HS-27A (cell line): ENCODE results near the gene RNF130.
"Not testable (repeated sequence)": the region's sequence is repeated elsewhere in the genome, so short reads cannot be mapped to it uniquely, and the experiment has no call there.

Source experiments
- DNase-seq: peaks from one replicate; pipeline ENCODE4 v3.0.0-alpha.2; 2012; ENCODE audit warnings: low read depth, missing footprints

RNF130 gene

DNA sequence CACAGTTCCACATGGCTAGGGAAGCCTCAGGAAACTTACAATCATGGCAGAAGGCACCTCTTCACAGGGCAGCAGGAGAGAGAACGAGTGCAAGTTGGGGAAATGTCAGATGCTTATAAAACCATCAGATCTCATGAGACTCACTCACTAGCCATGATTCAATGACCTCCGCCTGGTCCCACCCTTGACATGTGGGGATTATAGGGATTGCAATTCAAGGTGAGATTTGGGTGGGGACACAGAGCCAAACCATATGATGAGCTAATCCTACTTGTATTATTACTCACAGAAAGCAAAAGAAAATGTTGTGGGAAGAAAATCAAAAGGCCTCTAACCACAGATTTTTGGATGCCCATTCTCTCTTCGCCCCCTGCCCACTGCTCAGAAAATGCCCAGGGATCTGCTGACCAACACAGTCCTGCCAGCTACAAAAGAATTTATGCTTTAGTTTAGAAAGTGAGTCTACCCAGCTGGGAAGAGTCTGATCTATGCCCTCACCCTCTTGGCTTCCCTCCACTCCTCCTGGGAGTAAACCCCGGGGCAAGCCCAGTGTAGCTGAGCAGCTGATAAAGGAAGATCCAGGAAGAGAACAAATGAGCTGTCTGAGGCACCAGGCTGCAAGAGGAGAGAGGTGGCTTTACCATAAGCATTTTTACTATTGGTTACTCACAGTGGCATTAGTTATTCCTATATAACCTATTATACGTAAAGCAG is 53.1 kb downstream of the RNF130 start:
- DNase-seq: no peak

DNA sequence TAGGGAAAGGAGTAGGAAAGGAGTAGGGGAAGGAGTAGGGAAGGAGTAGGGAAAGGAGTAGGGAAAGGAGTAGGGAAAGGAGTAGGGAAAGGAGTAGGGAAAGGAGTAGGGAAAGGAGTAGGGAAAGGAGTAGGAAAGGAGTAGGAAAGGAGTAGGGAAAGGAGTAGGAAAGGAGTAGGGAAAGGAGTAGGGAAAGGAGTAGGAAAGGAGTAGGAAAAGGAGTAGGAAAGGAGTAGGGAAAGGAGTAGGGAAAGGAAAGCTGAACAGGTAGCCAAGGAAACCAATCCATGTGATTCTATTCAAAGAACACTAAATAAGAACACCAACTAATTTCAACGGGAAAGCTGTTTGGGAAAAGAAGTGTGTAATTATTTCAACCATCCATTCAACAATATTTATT is 56.0 kb downstream of the RNF130 start:
- DNase-seq: not testable (repeated sequence)

DNA sequence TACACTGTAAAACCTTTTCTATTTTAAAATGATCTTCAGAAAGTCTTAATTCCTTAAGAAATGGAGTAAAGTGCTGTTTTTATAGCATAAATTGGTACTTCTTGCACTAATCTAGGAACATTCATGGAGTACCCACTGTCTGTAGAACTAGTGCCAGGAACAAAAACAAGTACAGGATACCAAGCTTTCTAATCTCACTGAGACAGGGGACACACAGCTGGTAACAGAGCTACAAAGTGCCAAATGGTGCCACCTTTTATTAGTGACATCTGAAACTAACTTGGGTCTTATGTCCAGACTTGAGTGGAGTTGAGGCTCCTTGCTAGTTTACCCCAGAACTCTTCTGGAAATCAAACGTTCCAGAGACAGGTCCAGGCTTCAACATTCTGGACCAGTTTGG is 57.9 kb downstream of the RNF130 start:
- no peak for DNase-seq

DNA sequence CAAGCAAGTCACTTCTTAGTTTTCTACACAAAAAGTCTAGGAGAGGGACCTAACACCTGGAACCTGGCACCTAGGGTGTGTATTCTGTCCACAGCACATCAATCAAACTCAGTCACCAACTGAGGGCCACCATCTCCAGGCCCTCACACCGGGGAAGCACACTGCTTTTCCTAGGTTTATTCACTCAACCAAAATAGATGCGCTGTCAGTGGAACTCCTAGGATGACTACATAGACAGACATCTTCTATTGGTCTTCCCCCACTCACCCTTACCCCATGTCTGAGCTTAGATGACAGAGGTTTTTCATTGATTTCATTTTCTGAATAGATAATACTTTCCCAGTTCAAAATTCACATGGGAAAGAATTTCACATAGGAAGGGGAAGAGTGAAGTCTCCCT is 59.2 kb downstream of the RNF130 start:
- no peak for DNase-seq

DNA sequence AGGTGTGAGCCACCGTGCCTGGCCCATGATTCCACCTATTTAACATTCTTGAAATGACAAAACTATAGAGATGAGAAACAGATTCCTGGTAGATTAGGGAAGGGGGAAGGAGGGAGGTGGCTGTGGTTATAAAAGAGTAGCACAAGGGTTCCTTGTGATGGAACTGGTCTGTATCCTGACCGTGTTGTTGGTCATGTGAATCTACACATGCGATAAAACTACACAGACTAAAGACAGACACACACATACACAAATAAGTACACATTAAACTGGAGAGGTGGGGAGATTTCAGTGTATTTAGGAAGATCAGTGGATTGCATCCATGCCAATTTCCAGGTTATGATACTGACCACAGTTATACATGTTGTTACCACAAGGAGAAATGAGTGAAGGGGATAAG is 60.9 kb downstream of the RNF130 start:
- DNase-seq: no peak

DNA sequence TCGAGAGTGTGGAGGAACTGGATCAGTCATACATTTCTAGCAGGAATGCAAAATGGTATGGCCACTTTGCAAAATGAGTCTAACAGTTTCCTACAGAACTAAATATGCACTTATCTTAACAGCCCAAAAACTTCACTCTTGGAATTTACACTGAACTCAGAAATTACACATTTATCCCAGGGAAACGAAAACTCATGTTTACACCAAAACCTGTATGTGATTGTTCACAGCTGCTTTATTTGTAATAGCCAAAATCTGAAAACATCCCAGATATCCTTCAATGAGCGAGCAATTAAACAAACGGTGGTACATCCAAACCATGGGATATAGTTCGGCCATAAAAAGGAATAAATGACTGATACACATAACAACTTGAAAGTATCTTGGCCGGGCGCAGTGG is 62.0 kb downstream of the RNF130 start:
- DNase-seq: no peak

DNA sequence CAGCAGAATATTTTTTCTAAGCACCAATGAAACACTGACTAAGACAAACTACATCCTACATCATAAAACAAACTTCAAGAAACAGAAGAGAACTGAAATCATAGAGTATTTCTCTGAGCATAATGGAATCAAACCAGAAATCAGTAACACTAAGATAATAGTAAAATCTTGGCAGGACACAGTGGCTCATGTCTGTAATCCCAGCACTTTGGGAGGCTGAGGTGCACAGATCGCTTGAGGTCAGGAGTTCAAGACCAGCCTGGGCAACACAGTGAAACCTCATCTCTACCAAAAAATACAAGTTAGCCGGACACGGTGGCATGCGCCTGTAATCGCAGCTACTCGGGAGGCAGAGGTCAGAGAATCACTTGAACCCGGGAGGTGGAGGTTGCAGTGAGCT is 63.1 kb downstream of the RNF130 start:
- no peak for DNase-seq

DNA sequence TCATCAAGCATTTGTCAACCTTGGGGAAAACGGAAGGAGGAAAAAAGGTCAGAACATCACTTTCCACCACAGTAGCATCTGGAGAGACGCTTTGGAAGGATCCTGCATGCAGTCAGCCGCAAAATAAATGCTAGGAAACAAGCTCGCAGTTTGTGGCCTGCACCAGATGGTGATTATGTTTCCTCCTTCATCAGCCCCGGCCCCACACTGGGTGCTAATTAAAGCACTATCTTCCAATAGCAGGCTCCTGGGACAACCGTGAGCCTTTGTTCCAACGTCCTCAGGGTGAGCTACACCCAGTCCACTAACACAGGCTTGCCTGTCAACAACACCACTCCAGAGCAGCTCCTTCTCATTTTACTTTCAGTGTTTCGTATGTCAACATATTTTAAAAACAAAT is 64.0 kb downstream of the RNF130 start:
- DNase-seq: no peak

DNA sequence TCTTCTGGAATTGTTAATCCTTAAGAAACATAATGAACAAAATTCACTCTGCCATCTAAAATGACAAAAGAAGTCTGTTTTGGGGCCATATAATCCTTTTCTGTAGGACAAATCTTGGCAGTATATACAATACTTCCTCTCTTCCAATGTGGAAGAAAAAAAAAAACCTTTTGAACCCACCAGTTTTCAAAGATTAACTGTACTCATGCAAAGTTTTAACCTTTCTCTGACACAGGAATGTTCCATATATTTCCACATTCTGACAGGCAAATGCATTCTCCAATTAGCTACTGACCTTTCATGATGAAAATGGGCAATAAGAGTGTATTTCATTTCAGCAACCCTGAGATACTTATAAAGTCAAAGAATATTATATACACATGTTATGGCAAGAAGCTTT is 65.4 kb downstream of the RNF130 start:
- no peak for DNase-seq

DNA sequence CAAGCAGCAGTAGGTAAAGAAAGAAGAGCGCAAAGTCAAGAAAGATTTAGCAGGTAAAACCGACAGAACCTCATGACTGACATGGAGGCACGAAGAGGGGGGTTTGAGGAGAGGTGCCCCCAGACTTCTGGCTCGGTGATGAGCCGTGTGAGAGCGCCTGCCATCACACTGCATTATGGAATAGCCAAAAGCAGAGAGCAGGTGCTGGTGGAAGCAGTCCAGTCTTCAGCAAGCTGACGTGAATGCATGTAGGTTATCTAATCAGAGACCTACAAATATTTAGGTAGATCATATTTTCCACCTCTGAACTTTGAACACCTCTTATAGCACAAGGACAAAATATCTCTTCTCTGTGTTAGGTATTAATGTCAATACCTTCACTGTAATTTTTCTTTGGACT is 68.4 kb downstream of the RNF130 start:
- no peak for DNase-seq

DNA sequence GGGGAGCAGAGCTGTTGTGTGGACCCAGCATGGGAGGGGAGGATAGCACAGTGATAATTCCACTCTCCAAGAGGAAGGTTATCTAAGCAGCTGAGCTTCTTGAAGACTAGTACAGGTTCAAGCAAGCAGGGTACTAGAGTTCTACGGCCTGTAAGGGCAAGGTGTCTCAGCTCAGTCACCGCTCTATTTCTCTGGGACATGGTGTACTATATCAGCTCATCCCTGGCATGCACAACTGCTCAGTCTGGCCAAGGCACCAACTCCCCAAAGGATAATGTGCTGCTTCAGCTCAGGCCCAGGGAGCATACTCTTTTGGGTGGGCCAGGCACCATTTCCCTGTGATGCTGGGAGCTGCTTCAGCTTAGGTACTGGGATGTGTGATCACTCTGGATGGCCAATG is 69.8 kb downstream of the RNF130 start:
- DNase-seq: no peak

DNA sequence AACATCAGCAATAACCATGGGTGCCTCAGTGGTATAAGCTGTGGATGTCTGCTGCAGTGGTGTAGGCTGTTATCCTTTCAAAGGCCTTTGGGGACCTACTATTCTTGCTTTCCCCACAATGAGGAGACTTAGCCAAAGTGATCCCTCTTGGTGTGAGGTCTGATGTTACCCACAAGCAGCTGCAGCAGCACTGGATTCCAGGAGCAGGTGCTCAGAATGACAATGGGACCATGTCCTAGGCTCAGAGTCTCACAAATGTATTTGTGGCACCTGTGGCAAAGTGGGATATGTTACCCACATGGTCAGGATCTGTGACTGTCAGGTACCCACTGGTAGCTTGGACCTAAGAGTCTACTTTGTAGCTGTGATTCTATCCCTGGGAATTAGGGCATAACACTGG is 70.4 kb downstream of the RNF130 start:
- DNase-seq: no peak

DNA sequence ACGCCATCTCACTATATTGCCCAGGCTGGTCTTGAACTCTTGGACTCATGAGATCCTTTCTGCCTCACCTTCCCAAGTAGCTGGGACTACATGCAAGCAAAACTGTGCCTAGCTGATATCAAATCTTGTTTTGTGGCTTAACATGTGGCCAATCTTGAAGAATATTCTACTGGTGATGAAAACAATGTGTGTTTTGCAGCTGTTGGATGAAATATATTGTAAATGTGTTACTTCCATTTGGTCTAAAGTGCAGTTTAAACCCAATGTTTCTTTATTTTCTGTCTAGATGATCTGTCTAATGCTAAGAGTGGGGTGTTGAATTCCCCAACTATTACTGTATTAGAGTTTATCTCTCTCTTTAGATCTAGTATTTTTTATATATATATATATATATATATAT is 73.1 kb downstream of the RNF130 start:
- DNase-seq: no peak

DNA sequence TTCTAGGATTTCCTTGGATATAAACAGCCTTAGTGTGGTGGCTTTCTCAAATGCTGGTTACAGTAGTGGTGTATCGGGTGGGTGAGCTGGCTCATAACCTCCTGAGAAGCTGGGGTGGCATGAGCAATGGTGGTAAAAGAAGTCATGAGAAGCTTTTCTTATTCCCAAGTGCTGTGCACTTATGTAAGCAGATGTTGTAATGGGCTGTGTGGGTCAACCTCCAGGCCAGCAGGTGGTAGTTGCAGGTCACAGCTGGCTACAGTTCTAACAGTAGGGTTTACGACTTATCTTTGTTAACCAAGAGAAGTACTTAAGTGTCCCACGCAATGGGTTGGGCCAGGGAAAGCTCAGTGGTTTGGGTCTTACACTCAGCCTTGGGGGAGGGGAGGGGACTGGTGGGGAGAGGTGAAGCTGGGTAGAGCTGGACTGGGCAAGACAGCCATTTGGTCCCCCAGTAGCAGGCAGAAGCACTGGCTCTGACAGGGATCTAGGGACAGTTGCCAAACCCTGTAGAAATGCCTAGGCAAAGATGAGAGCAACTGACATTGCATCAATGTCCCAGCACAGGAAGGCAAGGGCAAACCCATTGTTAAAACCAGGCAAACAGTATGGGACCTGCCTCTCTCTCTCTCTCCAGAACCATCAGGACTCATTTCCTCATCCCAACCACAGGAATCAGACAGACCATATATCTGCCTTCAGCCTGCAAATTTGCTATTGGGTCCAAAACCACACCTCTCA is 76.8 kb downstream of the RNF130 start:
- DNase-seq: no peak

DNA sequence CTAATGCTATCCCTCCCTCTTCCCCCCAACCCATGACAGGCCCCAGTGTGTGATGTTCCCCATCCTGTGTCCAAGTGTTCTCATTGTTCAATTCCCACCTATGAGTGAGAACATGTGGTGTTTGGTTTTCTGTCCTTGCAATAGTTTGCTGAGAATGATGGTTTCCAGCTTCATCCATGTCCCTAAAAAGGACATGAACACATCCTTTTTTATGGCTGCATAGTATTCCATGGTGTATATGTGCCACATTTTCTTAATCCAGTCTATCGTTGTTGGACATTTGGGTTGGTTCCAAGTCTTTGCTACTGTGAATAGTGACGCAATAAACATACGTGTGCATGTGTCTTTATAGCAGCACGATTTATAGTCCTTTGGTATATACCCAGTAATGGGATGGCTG is 78.7 kb downstream of the RNF130 start:
- not testable (repeated sequence) for DNase-seq

DNA sequence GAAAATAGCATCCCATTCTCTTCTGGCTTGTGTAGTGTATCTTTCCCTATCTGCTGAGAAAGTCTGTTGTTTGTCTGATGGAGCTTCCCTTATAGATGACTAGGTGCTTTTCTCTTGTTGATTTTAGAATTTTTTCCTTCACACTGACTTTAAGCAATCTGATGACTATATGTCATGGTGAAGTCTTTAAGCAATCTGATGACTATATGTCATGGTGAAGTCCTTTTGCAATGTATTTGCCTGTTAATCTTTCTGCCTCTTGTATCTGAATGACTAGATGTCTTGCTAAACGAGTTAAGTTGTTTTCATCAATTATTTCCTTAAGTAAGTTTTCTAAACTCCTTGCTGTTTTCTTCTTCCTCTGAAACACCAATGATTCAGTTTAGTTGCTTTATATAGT is 80.5 kb downstream of the RNF130 start:
- DNase-seq: no peak

DNA sequence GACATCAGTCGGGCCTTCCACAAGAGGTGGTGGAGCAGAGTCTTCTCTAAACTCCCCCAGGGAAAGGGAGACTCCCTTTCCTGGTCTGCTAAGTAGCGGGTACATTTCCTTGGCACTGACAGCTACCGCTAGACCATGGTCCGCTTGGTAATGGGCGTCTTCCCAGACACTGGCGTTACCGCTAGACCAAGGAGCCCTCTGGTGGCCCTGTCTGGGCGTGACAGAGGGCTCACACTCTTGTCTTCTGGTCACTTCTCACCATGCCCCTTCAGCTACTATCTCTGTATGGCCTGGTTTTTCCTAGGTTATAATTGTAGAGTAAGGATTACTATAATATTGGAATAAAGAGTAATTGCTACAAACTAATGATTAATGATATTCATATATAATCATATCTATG is 81.0 kb downstream of the RNF130 start:
- not testable (repeated sequence) for DNase-seq

DNA sequence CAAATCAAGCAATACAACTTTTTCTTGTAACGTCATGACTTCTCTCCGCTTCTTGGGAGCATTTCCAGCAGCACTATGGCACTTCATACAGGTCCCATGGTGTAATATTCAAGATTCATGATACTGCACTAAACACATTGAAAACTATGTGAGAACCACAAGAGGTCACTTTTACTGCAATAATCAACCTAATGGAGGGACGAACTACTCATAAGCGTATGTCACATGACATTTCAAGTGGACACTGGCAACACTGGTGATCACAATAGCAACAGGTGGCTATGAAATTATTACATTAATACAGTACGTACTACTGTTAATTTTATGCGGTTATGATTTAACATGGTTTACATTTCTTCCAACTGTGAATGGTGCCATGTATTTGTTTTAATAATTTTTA is 85.2 kb downstream of the RNF130 start:
- DNase-seq: no peak

DNA sequence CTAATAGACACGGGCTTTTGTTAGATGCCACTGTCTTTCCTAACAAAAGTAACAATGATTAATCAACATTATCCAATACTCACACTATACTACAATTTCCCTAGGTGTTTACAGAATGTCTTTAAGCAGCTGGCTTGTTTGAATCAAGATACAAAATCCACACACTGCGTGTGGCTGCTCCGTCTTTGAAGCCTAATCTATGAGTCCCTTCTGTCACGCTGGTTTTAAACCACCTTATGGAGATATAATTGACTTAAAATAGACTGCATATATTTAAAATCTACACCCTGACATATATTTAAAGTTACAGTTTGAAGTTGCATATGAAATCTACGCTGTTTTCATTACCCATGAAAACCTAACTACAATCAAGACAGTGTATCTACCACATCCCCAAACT is 89.9 kb downstream of the RNF130 start:
- DNase-seq: no peak

DNA sequence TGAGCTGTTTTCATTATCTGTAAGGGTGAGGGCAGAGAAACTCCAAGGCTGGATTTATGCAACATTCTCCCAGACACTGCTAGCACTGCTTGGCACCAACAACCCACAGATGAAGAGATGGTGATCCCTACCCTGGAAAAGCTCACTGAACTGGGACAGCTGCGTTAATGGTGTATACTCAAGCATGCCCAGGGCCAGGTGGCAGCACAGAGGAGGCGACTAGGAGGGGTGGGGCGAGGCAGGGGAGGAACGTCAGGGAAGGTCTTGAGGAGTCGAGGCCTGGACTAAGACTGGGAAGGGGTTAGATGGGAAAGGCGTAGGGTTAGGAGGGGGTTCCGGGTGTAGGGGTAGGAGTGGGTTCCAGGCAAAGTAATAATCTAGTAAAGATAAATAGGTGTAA is 90.8 kb downstream of the RNF130 start:
- no peak for DNase-seq

DNA sequence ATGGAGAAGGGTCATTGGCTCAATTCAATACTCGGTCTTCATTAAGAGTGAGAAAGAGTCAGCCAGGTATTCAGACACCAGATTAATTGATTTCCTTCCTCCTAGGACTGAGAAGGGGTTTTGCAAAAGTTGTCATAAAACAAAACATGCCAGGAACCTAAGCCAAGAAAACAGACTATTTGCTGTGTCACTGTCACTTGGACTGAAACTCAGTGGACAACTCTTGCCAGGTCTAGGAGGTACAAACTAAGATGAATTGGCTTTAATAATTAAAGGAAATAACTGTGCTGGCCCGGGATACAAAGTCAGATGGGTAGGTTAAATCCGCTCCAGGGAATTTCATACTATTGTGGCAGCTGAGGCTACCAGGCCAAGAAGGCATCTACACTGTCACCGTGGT is 92.8 kb downstream of the RNF130 start:
- no peak for DNase-seq

DNA sequence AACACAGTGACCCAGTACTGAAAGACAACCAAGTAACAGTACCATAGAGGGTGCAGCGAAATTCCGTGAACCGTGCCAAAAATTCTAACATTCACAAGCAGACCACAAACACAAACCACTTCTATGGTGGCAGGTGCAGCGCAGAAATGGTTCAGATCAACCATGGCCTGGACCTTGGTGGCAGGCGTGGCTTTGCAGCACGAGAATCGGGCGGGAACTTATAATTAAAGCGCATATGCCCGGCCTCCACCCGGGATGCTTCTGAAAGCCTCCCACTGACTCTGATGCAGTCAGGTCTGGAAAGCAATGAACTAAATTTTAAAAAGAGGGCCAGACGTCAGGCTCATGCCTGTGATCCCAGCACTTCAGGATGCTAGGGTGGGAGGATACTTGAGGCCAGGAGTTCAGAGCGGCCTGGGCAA is 95.8 kb downstream of the RNF130 start:
- no peak for DNase-seq

DNA sequence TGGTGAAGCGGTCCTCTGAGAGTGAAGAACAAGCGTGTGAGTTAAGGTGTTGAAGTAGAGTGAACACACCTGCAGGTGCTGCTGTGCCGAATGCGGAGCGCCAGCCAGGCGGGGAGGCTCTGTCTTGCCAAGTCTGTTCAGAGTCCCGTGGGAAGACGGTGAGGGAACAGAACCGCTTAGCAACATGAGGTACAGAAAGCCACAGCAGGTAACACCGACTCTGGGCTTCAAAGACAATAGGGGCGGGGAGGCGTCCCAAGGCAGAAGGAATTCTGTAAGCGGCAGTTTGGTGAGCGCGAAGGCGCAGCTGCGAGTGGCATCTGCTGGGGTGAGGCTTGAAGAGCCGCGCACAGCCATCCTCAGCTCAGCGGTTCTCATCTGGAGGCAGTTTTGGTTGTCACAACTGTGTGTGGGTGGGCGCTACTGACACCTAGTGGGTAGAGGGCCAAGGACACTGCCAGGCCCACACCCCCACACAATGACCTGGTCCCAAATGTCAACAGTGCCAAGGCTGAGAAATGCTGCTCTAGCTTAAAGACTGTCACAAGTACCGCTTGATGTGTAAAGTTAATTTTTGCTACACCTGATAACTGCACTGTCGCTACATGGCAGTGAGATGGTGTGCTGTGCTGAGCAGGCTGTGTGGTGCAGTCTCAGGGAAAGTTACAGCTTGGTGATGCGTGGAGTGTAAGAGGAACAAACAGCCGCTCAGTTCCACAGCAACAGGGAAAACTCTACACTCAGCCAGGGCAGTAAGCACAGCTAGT is 96.4 kb downstream of the RNF130 start:
- DNase-seq: no peak
